Mucosa of descending colon (tissue), 3 donors: ENCODE results near the gene ACOX3. TPM values are rescaled to one million over a fixed set of nuclear protein-coding genes. Genes with fewer than 3 reads are reported as not detected.

Experiments used
- ATAC-seq: fragments of 200-7000 bp; cut with Tn5 transposase; one replicate; pipeline ENCODE4 v1.9.1; 2020; ENCODE audit warnings: mild to moderate bottlenecking, moderate library complexity
- DNase-seq, 3 donors: peaks; one replicate each; pipeline ENCODE4 v3.0.0-alpha.2; 2020
- H3K36me3 ChIP-seq: fragments of 200-600 bp; one replicate; pipeline ENCODE4 v1.8.0; 2021; ENCODE audit warnings: low read depth, mild to moderate bottlenecking
- H3K4me1 ChIP-seq: fragments of 200-600 bp; one replicate; pipeline ENCODE4 v1.8.0; 2021; ENCODE audit warnings: low read depth, mild to moderate bottlenecking
- H3K4me3 ChIP-seq: fragments of 200-600 bp; one replicate; pipeline ENCODE4 v1.8.0; 2021; ENCODE audit warnings: mild to moderate bottlenecking
- H3K9me3 ChIP-seq: fragments of 200-600 bp; one replicate; pipeline ENCODE4 v1.8.0; 2021; ENCODE audit warnings: mild to moderate bottlenecking
- intact Hi-C, 2 donors: fragments of 100-400 bp; cut with DNase I in 1 of 2; cut with micrococcal nuclease in 1 of 2; formaldehyde crosslinking; loops; one replicate each; pipeline versions ENCODE4 v1.11.0 to v1.11.1; 2022; cut with DNase I, micrococcal nuclease
- total RNA-seq, 3 donors: library from RNA; stranded (reverse); fragmentation: NEBNext Ultra II Directional in 2 of 3; extraction: Animal tissue kit (Norgen Biotek cat#: 25700) in 2 of 3; gene quantifications; one replicate each; pipeline versions ENCODE4 v1.2.1 to v1.2.4, GENCODE V29; 2021 to 2023
- TF ChIP-seq, protein P1 (sequence below): fragments of 200-600 bp; IDR thresholded peaks from one replicate; pipeline ENCODE4 v1.8.0; 2022; ENCODE audit warnings: antibody characterized with exemption, mild to moderate bottlenecking
- donor health status: DM: no; HTN: no; CAD: no; lungs with moderate emphysema.
- donor health status: DM: no; HTN: no; CAD: no.
- donor health status: DM: no; HTN: yes; CAD: no.

The ACOX3 gene
- total RNA-seq, 3 donors from 2014 or later = 22.4 to 34.7 (median 26.0) TPM

DNA sequence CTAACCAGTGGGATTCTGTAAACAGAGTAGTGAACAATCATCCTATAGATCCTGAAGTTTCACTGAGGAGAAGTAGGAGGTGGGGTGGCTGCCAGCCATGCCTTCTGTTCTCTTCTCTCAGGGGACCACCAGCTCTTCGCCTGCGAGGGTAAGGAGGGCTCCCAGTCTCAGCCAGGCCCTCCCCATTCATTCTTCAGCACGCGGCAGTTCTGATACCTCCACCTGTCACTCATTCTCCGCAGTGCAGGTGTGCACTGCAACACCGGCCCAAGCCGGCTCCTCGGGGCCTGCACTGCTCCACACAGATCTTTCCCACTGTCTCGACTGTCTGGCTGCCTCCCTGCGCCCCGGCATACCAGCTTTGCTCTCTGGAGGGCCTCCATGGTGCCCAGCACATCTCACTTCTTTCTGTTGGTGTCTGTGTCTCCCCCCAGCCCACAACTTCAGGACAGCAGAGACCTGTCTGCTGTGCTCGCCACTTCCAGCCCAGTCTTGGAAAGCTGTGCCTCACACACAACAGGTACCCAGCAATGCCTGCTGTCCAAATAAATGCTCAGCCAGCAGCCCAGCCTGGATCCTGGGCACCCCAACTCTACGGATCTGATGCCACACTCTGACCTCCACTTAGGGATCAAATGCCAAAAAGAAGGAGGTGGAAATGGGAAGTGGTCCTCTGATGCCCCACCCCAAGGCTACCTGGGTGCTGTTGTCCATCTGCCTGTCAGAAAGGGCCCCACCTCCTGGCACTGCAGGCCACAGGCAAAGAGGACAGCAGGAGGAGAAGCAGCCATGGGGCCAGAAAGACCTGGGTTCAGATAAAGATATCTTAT lies 29.0 kb downstream of the ACOX3 start:
- no peak overlapping the region for H3K4me3 ChIP-seq
- no peak for ATAC-seq
- TF ChIP-seq, protein P1, sequence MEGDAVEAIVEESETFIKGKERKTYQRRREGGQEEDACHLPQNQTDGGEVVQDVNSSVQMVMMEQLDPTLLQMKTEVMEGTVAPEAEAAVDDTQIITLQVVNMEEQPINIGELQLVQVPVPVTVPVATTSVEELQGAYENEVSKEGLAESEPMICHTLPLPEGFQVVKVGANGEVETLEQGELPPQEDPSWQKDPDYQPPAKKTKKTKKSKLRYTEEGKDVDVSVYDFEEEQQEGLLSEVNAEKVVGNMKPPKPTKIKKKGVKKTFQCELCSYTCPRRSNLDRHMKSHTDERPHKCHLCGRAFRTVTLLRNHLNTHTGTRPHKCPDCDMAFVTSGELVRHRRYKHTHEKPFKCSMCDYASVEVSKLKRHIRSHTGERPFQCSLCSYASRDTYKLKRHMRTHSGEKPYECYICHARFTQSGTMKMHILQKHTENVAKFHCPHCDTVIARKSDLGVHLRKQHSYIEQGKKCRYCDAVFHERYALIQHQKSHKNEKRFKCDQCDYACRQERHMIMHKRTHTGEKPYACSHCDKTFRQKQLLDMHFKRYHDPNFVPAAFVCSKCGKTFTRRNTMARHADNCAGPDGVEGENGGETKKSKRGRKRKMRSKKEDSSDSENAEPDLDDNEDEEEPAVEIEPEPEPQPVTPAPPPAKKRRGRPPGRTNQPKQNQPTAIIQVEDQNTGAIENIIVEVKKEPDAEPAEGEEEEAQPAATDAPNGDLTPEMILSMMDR = no peak

DNA sequence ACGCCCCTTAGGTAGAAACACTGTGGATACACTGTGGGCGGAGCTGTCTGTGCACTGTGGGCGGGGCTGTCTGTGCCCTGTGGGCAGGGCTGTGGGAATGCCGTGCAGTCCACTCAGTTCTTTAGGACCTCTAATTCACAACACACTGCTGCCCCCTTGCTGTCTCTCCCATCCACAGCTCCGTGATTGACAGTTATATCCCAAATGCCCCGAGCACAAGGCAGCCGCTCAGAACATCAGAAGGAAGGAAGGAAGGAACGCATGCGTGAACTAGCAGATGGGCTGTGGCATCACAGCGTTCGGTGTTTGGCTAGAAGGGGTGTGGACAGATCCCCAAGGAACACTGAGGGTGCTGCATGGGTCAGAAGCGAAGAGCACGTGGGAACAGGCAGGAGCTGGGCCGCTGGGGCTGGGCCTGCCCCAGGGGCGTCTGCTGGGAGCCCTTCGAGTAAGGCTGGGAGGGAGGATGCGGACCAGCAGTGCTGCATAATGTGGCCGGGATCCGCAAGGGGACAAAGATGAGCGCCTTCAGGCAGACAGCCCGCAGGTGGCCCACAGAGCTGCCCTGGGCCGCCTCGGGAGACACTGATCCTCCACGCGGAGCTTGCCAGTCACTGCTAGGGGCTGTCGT lies 29.8 kb downstream of the ACOX3 start:
- no peak overlapping the region for H3K4me3 ChIP-seq
- TF ChIP-seq, protein P1 = no peak
- peaks cover 18% of the 10 kb centered on the region for H3K4me1 ChIP-seq
- no peaks in the 10 kb centered on the region for H3K36me3 ChIP-seq
- intact Hi-C loops = no loop called here
- ATAC-seq = peak; percentile 61
- no peaks in the 10 kb centered on the region for H3K9me3 ChIP-seq
- DNase-seq = peak in 2 of 3 donors; percentile 74 to 75

More for the DNA sequence above, 29.0 kb downstream of the ACOX3 start:
- peaks cover 18% of the 10 kb centered on the region for H3K4me1 ChIP-seq
- intact Hi-C loops = no loop called here
- H3K36me3 ChIP-seq = no peaks in the 10 kb centered on the region
- no peak for DNase-seq
- no peaks in the 10 kb centered on the region for H3K9me3 ChIP-seq

DNA sequence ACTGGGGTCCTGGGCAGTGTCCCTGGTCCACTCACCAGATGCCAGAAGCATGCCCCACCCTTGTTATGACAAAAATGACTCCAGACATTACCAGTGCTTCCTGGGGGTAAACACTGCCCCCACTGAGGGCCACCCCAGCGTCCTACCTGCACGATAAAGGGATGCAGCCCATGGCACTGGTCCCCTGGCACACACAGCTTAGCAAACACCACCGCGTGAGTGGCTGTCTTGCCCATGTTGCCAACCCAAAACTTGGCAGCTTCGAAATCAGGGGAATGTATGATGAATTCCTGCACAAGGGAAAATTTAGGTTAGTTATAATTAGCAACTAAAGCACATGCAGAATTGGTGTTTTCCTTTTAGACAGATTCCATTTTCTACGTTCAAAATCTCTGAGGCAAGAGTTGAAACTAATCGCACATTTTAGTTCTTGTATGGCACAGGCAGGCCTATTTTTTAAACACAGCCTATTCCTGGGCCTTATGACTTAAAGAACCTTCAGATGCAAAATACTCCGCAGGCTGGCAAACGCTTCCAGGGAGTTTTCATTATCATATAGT lies 30.4 kb downstream of the ACOX3 start:
- TF ChIP-seq, protein P1 = no peak
- Histone ChIP-seq H3K4me3 (no peak overlapping the region), H3K36me3 (no peaks in the 10 kb centered on the region), H3K9me3 (no peaks in the 10 kb centered on the region), H3K4me1 (peaks cover 18% of the 10 kb centered on the region)
- ATAC-seq (no peak), DNase-seq (no peak)
- intact Hi-C loops = no loop called here

DNA sequence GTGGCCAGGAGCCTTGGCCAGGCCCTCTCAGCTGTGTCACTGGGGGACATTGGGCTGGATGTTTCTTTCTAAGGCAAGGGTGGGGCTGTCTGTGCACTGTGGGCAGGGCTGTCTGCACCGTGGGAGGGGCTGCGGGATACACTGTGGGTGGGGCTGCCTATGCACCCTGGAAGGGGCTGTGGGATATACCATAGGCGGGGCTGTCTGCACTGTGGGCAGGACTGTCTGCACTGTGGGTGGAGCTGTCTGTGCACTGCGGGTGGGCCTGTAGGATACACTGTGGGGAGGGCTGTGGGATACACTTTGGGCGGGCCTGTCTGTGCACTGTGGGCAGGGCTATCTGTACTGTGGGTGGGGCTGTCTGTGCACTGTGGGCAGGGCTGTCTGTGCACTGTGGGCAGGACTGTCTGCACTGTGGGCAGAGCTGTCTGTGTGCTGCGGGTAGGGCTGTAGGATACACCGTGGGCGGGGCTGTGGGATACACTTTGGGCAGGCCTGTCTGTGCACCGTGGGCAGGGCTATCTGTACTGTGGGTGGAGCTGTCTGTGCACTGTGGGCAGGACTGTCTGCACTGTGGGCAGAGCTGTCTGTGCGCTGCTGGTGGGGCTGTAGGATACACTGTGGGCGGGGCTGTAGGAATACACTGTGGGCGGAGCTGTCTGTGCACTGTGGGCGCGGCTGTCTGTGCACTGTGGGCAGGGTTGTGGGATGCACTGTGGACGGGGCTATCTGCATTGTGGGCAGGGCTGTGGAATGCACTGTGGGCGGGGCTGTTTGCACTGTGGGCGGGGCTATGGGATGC lies 31.1 kb downstream of the ACOX3 start:
- peak; percentile 59 to 81 (median 73) for DNase-seq
- intact Hi-C loops = loop anchor here in 1 of 2 donors (5.0 kb wide), 1 partner anchor 167 kb away; no protein-coding TSS in a partner anchor
- no peaks in the 10 kb centered on the region for H3K36me3 ChIP-seq

More for the DNA sequence above, 31.1 kb downstream of the ACOX3 start:
- TF ChIP-seq, protein P1 = no peak
- Histone ChIP-seq H3K9me3 (no peaks in the 10 kb centered on the region), H3K4me1 (peaks cover 18% of the 10 kb centered on the region), H3K4me3 (no peak overlapping the region)
- peak; percentile 80 for ATAC-seq
